HCT116 (cell line): ENCODE results near the gene PDE7B. TPM values are rescaled to one million over a fixed set of nuclear protein-coding genes. Genes with fewer than 3 reads are reported as not detected.

Experiments used
- ATAC-seq: fragments of 200-7000 bp; cut with Tn5 transposase; 2 replicates; pipeline ENCODE4 v1.9.1; 2020; ENCODE audit warnings: mild to moderate bottlenecking, moderate library complexity
- BruUV-seq: library from RNA; stranded (reverse); fragments of 400-500 nt; replicated peaks from 2 replicates; lab custom pipeline; 2021; lab: Mats Ljungman, UMichigan
- CTCF ChIA-PET: fragments of 300-600 bp; sonication (Branson Sonifier 250); formaldehyde crosslinking; loops from one replicate; lab custom pipeline; 2021; ENCODE audit warnings: antibody characterized with exemption; lab: Charles Lee
- POLR2A ChIA-PET: fragments of 300-600, 350-600 bp; sonication (Branson Sonifier 250); formaldehyde crosslinking; loops from one replicate; lab custom pipeline; 2021; ENCODE audit warnings: antibody characterized with exemption; lab: Charles Lee
- RAD21 ChIA-PET, 2 experiments: fragments of 300-600 bp; sonication (Branson Sonifier 250); formaldehyde crosslinking; loops; one replicate each; lab custom pipeline; 2023; ENCODE audit warnings: low total read pairs in 2 of 2; ENCODE audit not compliant: uncharacterized antibody in 2 of 2, unreplicated experiment in 2 of 2, low non-redundant PET in 1 of 2; lab: Charles Lee
- DNase-seq: peaks from one replicate; pipeline ENCODE4 v3.0.0-alpha.2; 2010; ENCODE audit warnings: low read depth, low spot score
- H2AFZ ChIP-seq: fragments of 200-600 bp; shearing (Covaris generic), sonication (generic); 2 replicates; pipeline ENCODE4 v1.6.1; 2017; ENCODE audit warnings: low read depth, mixed run types, mixed read lengths, antibody characterized with exemption, low read length; ENCODE audit not compliant: poor library complexity, severe bottlenecking
- H3K27ac ChIP-seq: 2 replicates; pipeline ENCODE4 v1.5.1; 2012; ENCODE audit warnings: low read depth, low read length
- H3K27me3 ChIP-seq: fragments of 200-600 bp; sonication (generic); 2 replicates; pipeline ENCODE4 v1.6.1; 2016; ENCODE audit warnings: mixed run types, low read length, mixed read lengths; ENCODE audit not compliant: insufficient read depth
- H3K36me3 ChIP-seq, 2 experiments: fragments of 200-500 bp in 1 of 2; fragments of 200-600 bp in 1 of 2; sonication (Bioruptor generic) in 1 of 2; sonication (generic) in 1 of 2; 2 replicates each; pipeline versions ENCODE4 v1.5.1 to v1.6.1; 2014 to 2016; ENCODE audit warnings: low read length in 2 of 2, inconsistent platforms in 1 of 2, mixed read lengths in 1 of 2, mixed run types in 1 of 2; ENCODE audit not compliant: insufficient read depth in 2 of 2, control insufficient read depth in 1 of 2
- H3K4me1 ChIP-seq, 2 experiments: fragments of 200-600 bp in 1 of 2; sonication (generic) in 1 of 2; 2 replicates each; pipeline versions ENCODE4 v1.5.1 to v1.6.1; 2012 to 2017; ENCODE audit warnings: low read length in 2 of 2, inconsistent platforms in 1 of 2, mild to moderate bottlenecking in 1 of 2, mixed read lengths in 1 of 2, mixed run types in 1 of 2, moderate library complexity in 1 of 2; ENCODE audit not compliant: insufficient read depth in 2 of 2, control insufficient read depth in 1 of 2
- H3K4me2 ChIP-seq: fragments of 200-600 bp; sonication (generic); 2 replicates; pipeline ENCODE4 v1.6.1; 2017; ENCODE audit warnings: mixed run types, low read length, mixed read lengths
- H3K4me3 ChIP-seq, 2 experiments: fragments of 200-600 bp in 1 of 2; sonication (generic) in 1 of 2; replicated peaks in 1 of 2; 2 replicates each; pipeline ENCODE4 v1.5.1; 2011 to 2016; ENCODE audit warnings: low read length in 2 of 2, control low read depth in 1 of 2, low read depth in 1 of 2, mild to moderate bottlenecking in 1 of 2, mixed read lengths in 1 of 2, mixed run types in 1 of 2
- H3K79me2 ChIP-seq: fragments of 200-600 bp; sonication (generic); 2 replicates; pipeline ENCODE4 v1.6.1; 2017; ENCODE audit warnings: mild to moderate bottlenecking, mixed run types, low read length, moderate library complexity, mixed read lengths; ENCODE audit not compliant: insufficient read depth
- H3K9ac ChIP-seq: fragments of 200-600 bp; sonication (generic); 2 replicates; pipeline ENCODE4 v1.6.1; 2016; ENCODE audit warnings: low read length, mixed read lengths
- H3K9me2 ChIP-seq: fragments of 200-600 bp; sonication (generic), shearing (Covaris generic); 2 replicates; pipeline ENCODE4 v1.6.1; 2017; ENCODE audit warnings: mixed run types, mild to moderate bottlenecking, moderate library complexity; ENCODE audit not compliant: insufficient read depth
- H3K9me3 ChIP-seq, 2 experiments: fragments of 200-500 bp in 1 of 2; fragments of 200-600 bp in 1 of 2; sonication (Bioruptor generic) in 1 of 2; sonication (generic) in 1 of 2; 2 replicates each; pipeline ENCODE4 v1.6.1; 2014 to 2017; ENCODE audit warnings: low read length in 2 of 2, mixed read lengths in 2 of 2, inconsistent platforms in 1 of 2, low read depth in 1 of 2, mild to moderate bottlenecking in 1 of 2, mixed run types in 1 of 2, moderate library complexity in 1 of 2; ENCODE audit not compliant: control insufficient read depth in 1 of 2, insufficient read depth in 1 of 2
- H4K20me1 ChIP-seq: fragments of 200-600 bp; sonication (generic), shearing (Covaris generic); 2 replicates; pipeline ENCODE4 v1.6.1; 2017; ENCODE audit warnings: mixed run types, mild to moderate bottlenecking, moderate library complexity; ENCODE audit not compliant: insufficient read depth
- CBX3 ChIP-seq: IDR thresholded peaks from 2 replicates; pipeline ENCODE4 v1.6.1; 2012; ENCODE audit warnings: low read depth
- CEBPB ChIP-seq: IDR thresholded peaks from 2 replicates; pipeline ENCODE4 v1.6.1; 2012; ENCODE audit warnings: low read depth
- FOSL1 ChIP-seq: IDR thresholded peaks from 2 replicates; pipeline ENCODE4 v1.6.1; 2012; ENCODE audit warnings: low read depth
- JUND ChIP-seq: IDR thresholded peaks from 2 replicates; pipeline ENCODE4 v1.6.1; 2012
- POLR2A ChIP-seq: IDR thresholded peaks from 2 replicates; pipeline ENCODE4 v1.7.0; 2011; ENCODE audit warnings: borderline replicate concordance; ENCODE audit not compliant: insufficient read depth, insufficient read length; ENCODE audit errors: extremely low read depth
- SRF ChIP-seq: IDR thresholded peaks from 2 replicates; pipeline ENCODE4 v1.6.1; 2012; ENCODE audit warnings: low read depth
- TCF7L2 ChIP-seq: IDR thresholded peaks from 2 replicates; pipeline ENCODE4 v1.7.0; 2011; ENCODE audit warnings: borderline replicate concordance, inconsistent platforms; ENCODE audit not compliant: insufficient read depth, insufficient read length; ENCODE audit errors: extremely low read depth
- YY1 ChIP-seq: IDR thresholded peaks from 2 replicates; pipeline ENCODE4 v1.6.1; 2011; ENCODE audit warnings: low read length, low read depth, moderate library complexity, mild to moderate bottlenecking; ENCODE audit not compliant: insufficient replicate concordance; ENCODE audit errors: extremely low read depth
- ZNF274 ChIP-seq: fragments of 200-500 bp; sonication (Bioruptor generic); IDR thresholded peaks from 2 replicates; pipeline ENCODE4 v1.6.1; 2014; ENCODE audit warnings: mild to moderate bottlenecking, low read depth, low read length, inconsistent platforms
- intact Hi-C: fragments of 100-400 bp; cut with micrococcal nuclease; formaldehyde crosslinking; loops from 2 replicates; pipeline ENCODE4 v1.10.0; 2022
- total RNA-seq: library from RNA; stranded (reverse); gene quantifications from one replicate; pipeline ENCODE4 v1.2.1, GENCODE V29; 2021; ENCODE audit not compliant: unreplicated experiment
- TF ChIP-seq, protein P1 (sequence below): IDR thresholded peaks from 2 replicates; pipeline ENCODE4 v1.6.1; 2012
- TF ChIP-seq, protein P2 (sequence below): IDR thresholded peaks from 2 replicates; pipeline ENCODE4 v1.6.1; 2011; ENCODE audit warnings: mild to moderate bottlenecking, low read length, moderate library complexity; ENCODE audit not compliant: insufficient replicate concordance; ENCODE audit errors: extremely low read depth
- TF ChIP-seq, protein P3 (sequence below): IDR thresholded peaks from 2 replicates; pipeline ENCODE4 v1.6.1; 2012

Gene PDE7B
- total RNA-seq, 1 experiment from 2014 or later = 0.61 TPM

DNA sequence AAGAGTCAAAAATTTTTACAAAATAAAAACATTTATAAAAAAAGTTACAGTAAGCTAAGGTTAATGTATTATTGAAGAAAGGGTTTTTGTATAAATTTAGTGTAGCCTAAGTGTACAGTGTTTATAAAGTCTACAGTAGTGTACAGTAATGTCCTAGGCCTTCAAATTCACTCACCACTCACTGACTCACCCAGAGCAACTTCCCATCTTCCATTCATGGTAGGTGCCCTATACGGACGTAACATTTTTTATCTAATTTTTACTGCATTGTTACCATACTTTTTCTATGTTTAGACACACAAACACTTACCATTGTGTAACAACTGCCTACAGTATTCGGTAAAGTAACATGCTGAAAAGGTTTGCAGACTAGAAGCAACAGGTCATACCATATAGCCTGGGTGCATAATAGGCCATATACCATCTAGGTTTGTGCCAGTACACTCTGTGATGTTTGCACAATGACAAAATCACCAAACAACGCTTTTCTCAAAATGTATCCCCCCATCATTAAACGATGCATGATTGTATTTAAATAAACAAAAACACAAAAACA lies 392.6 kb downstream of the PDE7B start:
- CTCF ChIA-PET = no interaction called here

More for the DNA sequence above, 392.6 kb downstream of the PDE7B start:
- BruUV-seq = no TSS peak
- Histone ChIP-seq H4K20me1 (no peaks in the 10 kb centered on the region), H3K9me3 (no peaks in the 10 kb centered on the region), H3K4me1 (peaks cover 3 to 5% of the 10 kb centered on the region in 2 experiments), H3K36me3 (peaks cover 8 to 23% of the 10 kb centered on the region in 2 experiments; a peak in 3 of 4 replicates), H2AFZ (no peak overlapping the region), H3K27me3 (no peaks in the 10 kb centered on the region), H3K4me3 (no peak overlapping the region), H3K27ac (no peak overlapping the region), H3K9me2 (no peaks in the 10 kb centered on the region), H3K9ac (no peak overlapping the region), H3K4me2 (no peak overlapping the region), H3K79me2 (peaks cover 27% of the 10 kb centered on the region)
- POLR2A ChIA-PET = no interaction called here
- DNase-seq = no peak
- ATAC-seq = no peak
- no peak for TF ChIP-seq SRF
- no peak for TF ChIP-seq YY1
- no peak for TF ChIP-seq CBX3
- TF ChIP-seq, protein P1, sequence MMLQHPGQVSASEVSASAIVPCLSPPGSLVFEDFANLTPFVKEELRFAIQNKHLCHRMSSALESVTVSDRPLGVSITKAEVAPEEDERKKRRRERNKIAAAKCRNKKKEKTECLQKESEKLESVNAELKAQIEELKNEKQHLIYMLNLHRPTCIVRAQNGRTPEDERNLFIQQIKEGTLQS = no peak
- TF ChIP-seq CEBPB = no peak
- TF ChIP-seq FOSL1 = no peak
- TF ChIP-seq, protein P2, sequence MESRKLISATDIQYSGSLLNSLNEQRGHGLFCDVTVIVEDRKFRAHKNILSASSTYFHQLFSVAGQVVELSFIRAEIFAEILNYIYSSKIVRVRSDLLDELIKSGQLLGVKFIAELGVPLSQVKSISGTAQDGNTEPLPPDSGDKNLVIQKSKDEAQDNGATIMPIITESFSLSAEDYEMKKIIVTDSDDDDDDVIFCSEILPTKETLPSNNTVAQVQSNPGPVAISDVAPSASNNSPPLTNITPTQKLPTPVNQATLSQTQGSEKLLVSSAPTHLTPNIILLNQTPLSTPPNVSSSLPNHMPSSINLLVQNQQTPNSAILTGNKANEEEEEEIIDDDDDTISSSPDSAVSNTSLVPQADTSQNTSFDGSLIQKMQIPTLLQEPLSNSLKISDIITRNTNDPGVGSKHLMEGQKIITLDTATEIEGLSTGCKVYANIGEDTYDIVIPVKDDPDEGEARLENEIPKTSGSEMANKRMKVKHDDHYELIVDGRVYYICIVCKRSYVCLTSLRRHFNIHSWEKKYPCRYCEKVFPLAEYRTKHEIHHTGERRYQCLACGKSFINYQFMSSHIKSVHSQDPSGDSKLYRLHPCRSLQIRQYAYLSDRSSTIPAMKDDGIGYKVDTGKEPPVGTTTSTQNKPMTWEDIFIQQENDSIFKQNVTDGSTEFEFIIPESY = no peak
- no peak for TF ChIP-seq ZNF274
- no peak for TF ChIP-seq POLR2A
- no peak for TF ChIP-seq TCF7L2
- no peak for TF ChIP-seq JUND
- TF ChIP-seq, protein P3, sequence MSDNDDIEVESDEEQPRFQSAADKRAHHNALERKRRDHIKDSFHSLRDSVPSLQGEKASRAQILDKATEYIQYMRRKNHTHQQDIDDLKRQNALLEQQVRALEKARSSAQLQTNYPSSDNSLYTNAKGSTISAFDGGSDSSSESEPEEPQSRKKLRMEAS = no peak
- RAD21 ChIA-PET = no interaction called here
- intact Hi-C loops = no loop called here
